Measurements from ENCODE around the gene MACIR.

MACIR gene

DNA sequence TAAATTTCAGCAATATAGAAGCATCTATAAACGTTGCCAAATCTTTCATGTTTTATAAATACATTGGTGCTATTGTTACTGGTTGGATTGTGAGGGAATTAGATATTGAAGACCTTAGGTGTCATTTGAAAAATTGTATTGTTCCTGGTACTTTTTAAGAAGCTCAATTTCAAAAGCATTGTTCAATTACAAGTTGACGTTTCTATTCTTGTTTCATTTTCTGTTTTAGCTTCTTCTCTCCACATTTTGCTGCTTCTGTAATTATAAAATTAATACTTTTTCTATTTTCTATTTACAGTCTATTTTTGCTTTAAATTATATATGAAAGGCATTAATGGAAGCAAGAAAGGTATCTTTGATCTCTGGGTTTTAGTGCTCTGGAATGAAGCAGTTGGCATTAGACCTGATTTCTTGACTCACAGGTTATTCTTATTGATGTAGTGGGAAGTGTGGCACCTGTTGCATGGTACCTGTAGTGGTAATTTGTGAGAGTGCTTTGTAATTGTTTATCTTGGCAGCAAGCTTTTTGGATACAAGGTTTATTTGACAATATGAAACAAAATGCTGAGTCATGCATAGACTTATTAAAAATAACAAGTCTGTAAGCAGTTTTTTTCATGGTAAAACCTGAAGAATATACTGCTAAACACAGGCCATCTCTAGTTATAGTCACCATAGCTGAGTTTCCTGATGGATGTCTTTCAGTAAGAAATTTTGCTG lies 13.2 kb downstream of the MACIR start:
- TF ChIP-seq TAF1 (IDR thresholded peaks at IDR 0.05; ENCODE audit: borderline replicate concordance, insufficient read depth, low read length) (no peak), POLR2AphosphoS5 (IDR thresholded peaks at IDR 0.05; ENCODE audit: low read depth, low read length) (no peak), SIN3A (IDR thresholded peaks at IDR 0.05; ENCODE audit: borderline replicate concordance, insufficient read depth, low read length) (no peak)

DNA sequence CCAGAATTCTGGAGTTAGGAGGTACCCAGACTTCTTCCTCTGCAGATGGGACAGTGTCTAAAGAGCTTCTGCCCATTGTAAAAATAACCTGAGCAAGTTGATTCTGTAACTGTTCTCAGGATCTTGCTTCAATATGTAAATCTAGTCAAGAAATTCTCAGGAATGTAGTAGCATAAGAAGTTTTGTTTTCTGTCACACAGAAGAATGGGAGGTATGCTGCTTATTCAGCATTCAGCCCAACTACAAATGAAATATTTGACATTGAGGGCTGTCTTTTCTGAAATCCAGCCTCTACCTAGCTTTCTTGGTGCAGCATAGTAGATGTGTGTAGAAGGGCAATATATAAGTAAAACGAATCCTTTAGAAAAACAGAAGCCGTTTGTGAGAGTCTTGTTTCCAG lies 13.8 kb downstream of the MACIR start:
- TF ChIP-seq POLR2AphosphoS5 (IDR thresholded peaks at IDR 0.05; ENCODE audit: low read depth, low read length), result no peak
- TF ChIP-seq, protein P1, sequence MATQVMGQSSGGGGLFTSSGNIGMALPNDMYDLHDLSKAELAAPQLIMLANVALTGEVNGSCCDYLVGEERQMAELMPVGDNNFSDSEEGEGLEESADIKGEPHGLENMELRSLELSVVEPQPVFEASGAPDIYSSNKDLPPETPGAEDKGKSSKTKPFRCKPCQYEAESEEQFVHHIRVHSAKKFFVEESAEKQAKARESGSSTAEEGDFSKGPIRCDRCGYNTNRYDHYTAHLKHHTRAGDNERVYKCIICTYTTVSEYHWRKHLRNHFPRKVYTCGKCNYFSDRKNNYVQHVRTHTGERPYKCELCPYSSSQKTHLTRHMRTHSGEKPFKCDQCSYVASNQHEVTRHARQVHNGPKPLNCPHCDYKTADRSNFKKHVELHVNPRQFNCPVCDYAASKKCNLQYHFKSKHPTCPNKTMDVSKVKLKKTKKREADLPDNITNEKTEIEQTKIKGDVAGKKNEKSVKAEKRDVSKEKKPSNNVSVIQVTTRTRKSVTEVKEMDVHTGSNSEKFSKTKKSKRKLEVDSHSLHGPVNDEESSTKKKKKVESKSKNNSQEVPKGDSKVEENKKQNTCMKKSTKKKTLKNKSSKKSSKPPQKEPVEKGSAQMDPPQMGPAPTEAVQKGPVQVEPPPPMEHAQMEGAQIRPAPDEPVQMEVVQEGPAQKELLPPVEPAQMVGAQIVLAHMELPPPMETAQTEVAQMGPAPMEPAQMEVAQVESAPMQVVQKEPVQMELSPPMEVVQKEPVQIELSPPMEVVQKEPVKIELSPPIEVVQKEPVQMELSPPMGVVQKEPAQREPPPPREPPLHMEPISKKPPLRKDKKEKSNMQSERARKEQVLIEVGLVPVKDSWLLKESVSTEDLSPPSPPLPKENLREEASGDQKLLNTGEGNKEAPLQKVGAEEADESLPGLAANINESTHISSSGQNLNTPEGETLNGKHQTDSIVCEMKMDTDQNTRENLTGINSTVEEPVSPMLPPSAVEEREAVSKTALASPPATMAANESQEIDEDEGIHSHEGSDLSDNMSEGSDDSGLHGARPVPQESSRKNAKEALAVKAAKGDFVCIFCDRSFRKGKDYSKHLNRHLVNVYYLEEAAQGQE (IDR thresholded peaks at IDR 0.05; ENCODE audit: insufficient read depth in 1 of 2, low read depth in 2 of 2, low read length in 2 of 2), result no peak
- TF ChIP-seq SIN3A (IDR thresholded peaks at IDR 0.05; ENCODE audit: borderline replicate concordance, insufficient read depth, low read length), result no peak
- TF ChIP-seq TAF1 (IDR thresholded peaks at IDR 0.05; ENCODE audit: borderline replicate concordance, insufficient read depth, low read length), result no peak
- TF ChIP-seq FOXP2 (optimal IDR thresholded peaks at IDR 0.05; ENCODE audit: borderline replicate concordance, extremely low read depth, extremely low read length, insufficient read depth), result no peak

DNA sequence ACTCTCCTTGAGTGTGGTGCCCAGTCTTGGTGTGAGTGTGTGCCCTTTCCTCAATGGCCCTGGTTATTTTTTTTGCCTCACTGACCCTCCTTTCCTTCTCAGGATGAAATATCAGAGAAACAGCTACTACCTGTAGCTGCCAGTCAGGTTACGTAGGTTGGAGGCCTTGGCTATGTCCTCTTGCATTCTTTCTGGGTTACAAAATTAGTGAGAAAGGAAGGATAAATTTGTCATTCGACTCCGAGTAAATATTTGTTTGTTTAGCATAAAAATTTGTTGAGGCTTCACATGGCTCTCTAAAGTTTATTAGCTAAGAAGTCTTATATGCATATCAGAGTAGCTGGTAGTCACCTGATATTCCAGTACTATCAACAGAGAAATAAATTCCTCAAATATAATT lies 15.4 kb downstream of the MACIR start:
- TF ChIP-seq FOXP2 (optimal IDR thresholded peaks at IDR 0.05; ENCODE audit: borderline replicate concordance, extremely low read depth, extremely low read length, insufficient read depth) (no peak), POLR2AphosphoS5 (IDR thresholded peaks at IDR 0.05; ENCODE audit: low read depth, low read length) (no peak), SIN3A (IDR thresholded peaks at IDR 0.05; ENCODE audit: borderline replicate concordance, insufficient read depth, low read length) (no peak)

- TF ChIP-seq TAF1 (IDR thresholded peaks at IDR 0.05; ENCODE audit: borderline replicate concordance, insufficient read depth, low read length), result no peak
- TF ChIP-seq FOXP2 (optimal IDR thresholded peaks at IDR 0.05; ENCODE audit: borderline replicate concordance, extremely low read depth, extremely low read length, insufficient read depth), result no peak
- TF ChIP-seq SIN3A (IDR thresholded peaks at IDR 0.05; ENCODE audit: borderline replicate concordance, insufficient read depth, low read length), result no peak
- TF ChIP-seq, protein P1 (IDR thresholded peaks at IDR 0.05; ENCODE audit: insufficient read depth in 1 of 2, low read depth in 2 of 2, low read length in 2 of 2), result no peak
- TF ChIP-seq POLR2AphosphoS5 (IDR thresholded peaks at IDR 0.05; ENCODE audit: low read depth, low read length), result no peak
These were observed 17.3 kb downstream of the MACIR start for GRCh38 chr5:103275851-103276250.

GRCh38 chr5:103280967-103281366 lies 22.4 kb downstream of the MACIR start:
- TF ChIP-seq TAF1 (IDR thresholded peaks at IDR 0.05; ENCODE audit: borderline replicate concordance, insufficient read depth, low read length) (no peak), FOXP2 (optimal IDR thresholded peaks at IDR 0.05; ENCODE audit: borderline replicate concordance, extremely low read depth, extremely low read length, insufficient read depth) (no peak), SIN3A (IDR thresholded peaks at IDR 0.05; ENCODE audit: borderline replicate concordance, insufficient read depth, low read length) (no peak), POLR2AphosphoS5 (IDR thresholded peaks at IDR 0.05; ENCODE audit: low read depth, low read length) (no peak)
- TF ChIP-seq, protein P1 (IDR thresholded peaks at IDR 0.05; ENCODE audit: insufficient read depth in 1 of 2, low read depth in 2 of 2, low read length in 2 of 2), result no peak

GRCh38 chr5:103283120-103283519 lies 24.6 kb downstream of the MACIR start:
- no peak for TF ChIP-seq FOXP2 (optimal IDR thresholded peaks at IDR 0.05; ENCODE audit: borderline replicate concordance, extremely low read depth, extremely low read length, insufficient read depth)
- no peak for TF ChIP-seq TAF1 (IDR thresholded peaks at IDR 0.05; ENCODE audit: borderline replicate concordance, insufficient read depth, low read length)
- TF ChIP-seq, protein P1 (IDR thresholded peaks at IDR 0.05; ENCODE audit: insufficient read depth in 1 of 2, low read depth in 2 of 2, low read length in 2 of 2), result no peak
- TF ChIP-seq SIN3A (IDR thresholded peaks at IDR 0.05; ENCODE audit: borderline replicate concordance, insufficient read depth, low read length), result no peak
- TF ChIP-seq POLR2AphosphoS5 (IDR thresholded peaks at IDR 0.05; ENCODE audit: low read depth, low read length), result no peak

Measured in PFSK-1 (cell line).